ENCODE measurements around the gene CELF2.

CELF2 gene

DNA sequence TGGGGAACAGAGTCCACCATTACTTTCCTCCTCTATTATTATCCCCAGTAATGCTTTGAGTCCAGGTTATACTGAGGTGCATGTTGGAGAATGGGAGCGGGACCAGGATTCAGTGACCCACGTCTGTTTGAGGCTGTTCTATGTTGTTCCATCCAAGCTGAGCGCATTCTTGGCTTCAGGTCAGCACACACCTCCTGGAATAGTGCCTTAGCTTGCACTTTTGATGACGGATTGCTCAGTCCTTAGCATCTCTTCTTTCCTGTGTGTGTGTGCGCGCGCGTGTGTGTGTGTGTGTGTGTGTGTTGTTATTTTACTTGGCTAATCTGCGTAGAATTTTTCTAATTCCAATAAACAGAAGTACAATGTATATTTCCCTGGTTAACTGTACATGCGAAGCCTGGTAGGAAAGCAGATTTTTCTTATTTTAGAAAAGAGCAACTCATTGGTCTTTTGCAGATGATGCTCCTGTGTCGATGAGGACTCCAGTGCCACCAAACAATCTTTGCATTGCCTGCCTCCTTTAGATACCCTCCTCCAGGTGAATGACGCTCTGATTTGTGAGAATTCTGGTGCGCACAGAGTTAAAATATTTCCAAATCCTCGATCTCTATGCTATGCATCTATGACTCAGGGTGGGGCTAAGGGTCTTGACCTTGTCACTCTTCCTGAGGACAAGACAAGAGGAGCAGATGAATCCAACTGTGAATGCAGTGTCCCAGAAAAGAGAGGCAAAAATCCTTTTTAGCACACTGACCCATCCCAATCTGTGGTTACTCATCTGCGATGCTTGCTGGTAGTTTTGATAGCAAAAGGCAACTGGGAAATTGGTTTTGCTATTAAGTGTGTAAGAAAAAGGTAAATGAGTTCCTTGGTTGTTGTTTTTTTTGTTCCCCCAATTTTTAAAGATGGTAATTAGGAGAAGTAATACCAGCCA lies 13.3 kb upstream of the CELF2 start:
- no peak for DNase-seq

DNA sequence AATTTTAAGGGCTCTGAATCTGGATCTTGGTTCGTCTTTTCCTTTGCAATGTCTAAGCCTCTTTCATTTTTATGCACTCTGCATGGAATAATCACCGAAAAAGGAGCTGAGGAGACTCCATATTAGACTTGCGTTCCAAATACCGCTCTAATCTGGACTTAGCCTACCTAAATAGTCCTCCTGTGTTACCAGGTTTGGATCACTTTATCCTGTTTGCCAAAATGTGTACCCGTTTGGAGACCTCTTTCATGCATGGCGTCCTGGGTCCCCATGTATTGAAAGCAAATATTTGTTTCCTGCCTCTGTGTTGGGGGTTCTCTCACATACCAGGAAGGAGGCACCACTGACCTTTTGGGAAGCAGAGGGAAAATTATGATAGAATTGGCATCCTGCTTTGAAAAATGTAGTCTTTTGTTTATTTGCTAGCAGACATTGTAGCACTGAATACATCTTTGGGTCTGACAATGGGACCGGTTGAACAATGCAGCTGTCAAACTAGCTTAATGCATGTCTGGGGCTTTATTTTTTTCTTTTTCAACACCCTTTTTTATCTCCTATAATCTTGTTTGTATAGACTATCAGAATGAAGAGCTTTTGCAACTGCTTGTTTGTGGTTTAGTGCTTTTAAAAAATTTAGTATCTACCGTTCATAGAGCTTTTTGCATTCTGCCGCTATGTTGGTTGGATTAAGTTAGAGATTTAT lies 11.8 kb upstream of the CELF2 start:
- no peak for DNase-seq

DNA sequence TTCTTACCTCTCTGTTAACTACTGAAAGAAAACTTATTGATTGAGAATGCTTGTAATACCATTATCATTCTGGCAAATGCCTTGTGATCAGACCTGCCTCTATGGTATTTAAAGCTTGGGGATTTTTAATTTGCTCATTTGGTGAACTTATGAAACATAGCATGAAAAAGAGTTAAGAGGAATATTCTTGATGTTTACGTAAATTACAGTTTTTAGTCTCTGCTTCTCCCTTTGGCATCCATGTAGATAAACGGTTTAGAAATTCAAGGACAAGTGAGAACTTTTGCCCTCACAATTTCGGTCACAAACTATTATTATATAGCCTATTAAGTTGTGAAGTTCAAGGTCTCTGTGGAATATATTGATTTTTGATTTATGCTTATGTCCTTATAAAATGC lies 11.2 kb upstream of the CELF2 start:
- DNase-seq = no peak

DNA sequence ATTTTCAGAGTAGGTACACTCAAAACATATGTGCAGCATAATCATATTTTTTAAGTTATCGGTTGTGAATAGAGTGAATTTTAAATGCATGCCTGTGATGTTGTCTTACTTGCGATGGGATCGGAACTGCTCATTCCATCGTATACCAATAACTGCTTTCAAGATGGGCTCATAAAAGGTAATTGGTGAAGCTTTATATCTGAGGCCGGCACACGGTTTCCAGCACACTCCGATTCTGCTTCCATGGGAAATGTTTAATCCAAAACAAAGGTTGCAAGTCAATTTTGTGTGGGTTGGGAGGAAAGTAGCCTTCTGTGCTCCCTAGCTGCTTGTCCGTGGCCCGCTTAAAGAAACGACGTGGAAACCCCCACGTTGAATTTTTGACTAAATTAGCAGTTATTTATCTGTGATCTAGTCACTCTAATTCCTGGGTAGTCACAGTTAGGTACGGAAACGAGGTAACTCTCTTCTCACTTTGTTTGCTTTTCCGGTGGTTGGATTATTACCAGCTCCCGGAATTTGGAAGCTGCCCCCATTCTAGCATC lies 10.1 kb upstream of the CELF2 start:
- DNase-seq = no peak

DNA sequence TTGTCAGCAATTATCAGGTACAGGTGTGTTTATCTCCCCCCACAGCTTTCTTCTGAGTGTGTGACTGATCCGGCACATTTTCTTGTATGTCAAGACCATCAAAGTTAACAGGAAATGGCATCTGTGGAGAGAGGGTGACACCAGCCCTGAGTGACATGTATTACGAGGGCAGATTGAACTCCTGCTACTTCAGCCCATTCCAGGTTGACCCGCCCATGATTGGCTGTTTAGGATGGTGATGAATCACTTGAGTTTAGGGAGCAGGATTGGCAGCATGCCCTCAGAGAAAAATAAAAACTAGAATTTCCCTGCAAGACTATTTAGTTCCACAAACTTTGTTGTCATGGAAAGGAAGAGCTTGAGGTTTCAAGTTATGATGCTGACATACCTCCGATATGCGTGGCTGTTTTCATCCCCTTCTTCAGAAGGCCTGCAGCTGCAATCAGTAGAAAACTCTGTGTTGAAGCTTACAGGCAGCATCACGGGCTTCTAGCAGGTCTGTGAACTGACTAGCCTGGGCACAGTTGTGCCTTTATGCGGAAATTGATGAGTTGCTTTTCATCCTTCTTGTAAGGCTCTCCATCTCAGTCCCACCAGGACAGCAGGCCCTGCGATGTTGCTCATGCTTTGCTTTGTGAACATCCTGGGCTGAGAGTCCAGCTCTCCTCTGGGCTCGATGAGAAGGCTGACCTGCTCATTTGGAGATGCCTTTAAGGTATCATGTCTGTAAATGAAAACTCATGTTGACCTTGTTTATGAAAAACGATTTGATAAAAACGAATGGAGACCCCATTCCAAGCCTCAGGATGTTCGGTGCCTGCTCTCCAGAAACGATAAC lies 8.0 kb upstream of the CELF2 start:
- DNase-seq = no peak

DNA sequence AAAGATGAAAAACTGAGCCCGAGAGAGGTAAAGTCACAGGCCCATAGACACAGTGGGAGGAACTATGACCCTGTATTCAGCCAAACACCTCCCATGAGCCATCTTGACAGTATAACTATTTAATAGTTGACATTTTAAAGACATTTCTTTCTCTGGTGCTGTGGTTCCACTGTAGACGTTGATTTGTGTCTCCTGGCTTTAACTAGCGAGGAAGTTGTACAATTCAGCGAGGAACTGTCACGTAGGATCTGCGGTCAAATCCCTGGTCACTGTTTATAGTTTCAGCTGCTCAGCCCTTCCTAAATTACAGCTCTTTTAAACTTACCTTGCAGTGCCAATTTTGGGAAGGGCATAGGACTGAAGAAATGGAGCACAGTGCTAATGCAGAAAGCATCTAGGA lies 7.1 kb upstream of the CELF2 start:
- no peak for DNase-seq

DNA sequence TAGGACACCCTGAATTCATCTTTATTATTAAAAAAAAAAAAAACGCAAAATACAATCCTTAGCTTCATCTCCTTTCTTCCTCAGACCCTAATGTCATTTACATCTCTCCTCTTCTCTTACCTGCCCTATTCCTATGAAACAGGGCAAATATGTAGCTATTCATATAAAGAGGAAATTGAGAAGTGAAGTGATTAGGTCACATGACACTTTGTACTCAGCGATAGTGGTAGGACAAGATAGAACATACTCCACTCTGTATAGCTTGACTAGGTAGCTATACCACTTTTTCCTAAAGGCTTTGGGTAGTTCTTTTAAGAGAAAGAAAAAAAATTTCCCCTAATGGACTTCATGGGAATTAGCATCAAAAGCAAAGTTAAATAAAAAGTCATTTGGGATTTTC lies 6.2 kb upstream of the CELF2 start:
- DNase-seq = no peak

DNA sequence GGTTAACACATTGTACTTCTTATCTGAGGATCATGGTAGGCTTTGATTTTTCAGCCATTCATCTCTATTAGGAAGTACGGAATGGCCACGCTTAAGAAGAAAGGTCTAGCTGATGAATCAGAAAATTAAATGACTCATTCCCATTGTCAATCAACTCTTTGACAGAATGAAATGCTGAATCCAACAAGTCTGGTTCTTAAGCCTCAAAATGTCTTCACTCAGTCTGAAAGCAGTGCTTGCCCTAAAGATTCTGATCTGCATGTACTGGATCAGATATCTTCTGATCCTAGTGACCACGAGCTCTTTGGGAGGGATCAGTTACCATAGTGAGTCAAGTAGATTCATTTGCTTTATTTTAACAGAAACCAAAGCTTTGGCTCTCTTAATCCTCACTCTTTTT lies 5.7 kb upstream of the CELF2 start:
- no peak for DNase-seq

DNA sequence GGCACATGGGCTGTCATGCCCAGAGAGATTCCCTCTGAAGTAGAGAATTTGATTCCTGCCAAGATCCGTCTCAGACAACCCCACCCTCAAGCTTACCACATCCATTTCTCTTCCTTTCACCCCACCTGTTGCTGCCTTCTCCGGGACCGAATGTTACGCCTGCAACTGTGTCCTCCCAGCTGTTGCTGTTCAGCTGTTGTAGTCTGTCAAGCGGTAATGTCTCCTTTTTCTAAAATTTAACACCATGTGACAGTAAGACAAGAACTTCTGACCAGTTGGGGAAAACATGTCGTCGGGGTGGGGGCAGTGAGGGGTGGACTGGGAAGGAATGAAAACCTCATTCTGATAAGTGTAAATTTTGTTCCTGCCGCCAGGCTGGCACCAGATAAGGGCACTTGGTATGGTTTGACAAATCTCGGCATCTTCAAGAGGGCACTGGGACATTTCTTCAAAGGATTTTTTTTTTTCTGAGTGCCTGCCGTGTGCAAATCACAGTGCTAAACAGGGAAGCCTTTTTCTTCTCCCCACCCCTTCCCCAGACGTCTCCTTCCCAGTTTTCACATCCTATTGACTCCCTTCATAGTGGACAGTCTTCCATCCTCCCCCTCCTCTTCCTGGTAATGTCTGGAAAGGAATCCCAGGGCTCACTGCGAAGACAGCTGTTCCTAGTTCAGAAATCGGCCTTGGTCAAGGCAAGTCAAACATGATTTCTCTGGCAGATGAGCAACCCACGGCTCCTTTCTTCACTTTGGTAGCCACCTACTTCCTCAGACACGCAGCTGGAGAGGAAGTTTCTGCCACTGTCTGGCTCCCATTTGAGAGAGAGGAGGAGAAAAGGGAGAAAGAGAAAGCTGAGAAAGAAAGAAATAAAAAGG lies 5.0 kb upstream of the CELF2 start:
- no peak for DNase-seq

DNA sequence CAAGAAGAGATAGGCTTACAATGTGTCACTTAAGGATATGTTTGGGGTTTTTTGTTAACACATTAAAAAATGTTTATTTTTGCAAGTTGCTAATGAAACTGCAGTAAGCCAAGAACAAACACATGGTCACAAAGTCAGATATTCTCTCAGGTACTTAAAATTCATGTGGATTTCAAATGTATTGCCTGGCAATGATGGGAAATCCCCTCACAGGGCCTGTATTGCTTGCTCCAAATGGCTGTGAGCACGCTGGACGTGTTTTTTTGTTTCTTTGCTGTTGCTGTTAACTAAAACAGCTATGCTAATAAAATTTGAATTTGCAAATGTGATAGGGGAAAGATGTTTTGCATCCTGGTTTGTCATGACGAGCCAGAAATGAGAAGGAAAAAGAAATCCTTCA lies 3.8 kb upstream of the CELF2 start:
- no peak for DNase-seq

DNA sequence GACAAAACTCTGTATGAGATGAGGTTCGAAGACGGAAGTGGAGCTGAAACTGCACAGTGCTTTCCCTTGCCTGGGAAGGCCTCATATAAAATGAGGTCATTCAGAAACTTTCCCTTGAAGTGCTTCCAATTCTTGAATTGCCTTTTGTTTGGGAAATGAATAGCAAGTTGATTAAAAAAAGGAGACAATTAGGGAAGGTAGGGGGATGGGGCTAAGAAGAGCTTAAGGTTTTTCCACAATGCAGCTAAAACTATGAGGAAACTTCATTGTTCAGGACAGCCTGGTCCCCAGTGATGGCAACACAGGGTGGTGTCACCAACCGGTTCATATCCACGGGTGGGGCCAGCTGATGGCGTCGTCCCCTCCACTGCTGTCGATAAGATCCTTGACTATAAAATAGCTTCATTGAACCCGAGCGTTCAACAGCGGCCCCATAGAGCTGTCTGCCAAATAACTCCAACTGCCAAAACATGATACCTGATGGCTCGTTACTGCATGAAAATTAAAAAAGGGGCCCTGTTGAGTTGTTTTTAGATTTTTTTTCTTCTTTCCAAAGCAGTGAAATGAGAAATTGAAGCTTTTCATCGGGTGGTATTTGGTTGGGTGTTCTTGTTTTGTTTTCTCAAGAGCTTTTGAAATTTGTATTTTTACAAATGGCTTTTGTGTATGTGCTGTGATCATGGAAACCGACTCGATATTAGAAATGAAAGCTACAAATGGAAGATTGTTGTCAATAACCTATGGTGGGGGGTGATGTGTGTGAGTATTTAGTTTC lies 2.8 kb upstream of the CELF2 start:
- DNase-seq = no peak

DNA sequence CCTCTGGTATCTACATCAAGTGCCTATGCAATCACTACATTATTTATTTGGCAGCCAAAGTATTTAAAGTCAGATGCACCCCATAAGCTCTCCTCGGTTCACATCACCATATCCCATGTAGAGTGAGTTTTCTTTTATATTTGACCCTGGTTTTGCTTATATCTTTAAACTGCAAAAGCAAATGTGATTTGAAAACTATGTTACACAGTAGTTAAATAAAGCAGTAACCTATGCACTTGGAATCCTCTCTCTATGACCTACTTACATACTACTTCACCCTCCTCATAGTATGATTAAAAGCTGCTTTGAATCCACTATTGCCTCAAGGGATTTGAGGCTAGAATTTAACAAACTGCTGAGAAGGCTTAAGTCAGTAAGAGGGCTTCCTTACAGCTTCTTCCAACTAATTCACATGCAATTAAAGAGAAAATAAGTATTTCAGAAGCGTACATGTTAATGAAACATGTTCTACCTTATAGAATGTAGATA lies 2.2 kb upstream of the CELF2 start:
- DNase-seq = no peak

DNA sequence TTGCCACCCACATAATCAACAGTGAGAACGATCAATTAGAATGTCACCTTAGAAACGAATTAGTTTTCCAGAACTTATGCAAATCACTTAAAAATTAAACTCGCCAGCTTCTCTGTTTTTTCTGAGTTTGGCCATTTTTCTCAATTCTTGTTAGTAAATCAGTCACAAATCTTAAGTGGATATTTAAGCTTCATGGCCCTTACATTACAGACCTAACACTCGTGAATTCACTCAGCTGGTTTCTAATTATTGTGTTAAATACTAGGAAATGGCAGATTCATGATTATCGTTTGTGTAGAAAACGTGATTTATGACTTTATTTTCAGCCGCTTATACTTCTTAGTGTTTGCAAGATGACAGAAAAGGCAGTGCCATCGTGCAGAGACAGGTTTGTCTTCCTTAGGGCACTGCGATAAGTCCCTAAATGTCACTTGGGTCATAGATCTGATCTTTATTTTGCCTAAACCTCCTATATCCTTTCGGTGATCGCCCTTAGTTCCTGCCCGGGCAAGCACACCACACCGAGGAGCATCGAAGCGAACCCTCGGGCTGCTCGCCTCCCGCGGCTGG lies 587 bp upstream of the CELF2 start:
- no peak for DNase-seq

DNA sequence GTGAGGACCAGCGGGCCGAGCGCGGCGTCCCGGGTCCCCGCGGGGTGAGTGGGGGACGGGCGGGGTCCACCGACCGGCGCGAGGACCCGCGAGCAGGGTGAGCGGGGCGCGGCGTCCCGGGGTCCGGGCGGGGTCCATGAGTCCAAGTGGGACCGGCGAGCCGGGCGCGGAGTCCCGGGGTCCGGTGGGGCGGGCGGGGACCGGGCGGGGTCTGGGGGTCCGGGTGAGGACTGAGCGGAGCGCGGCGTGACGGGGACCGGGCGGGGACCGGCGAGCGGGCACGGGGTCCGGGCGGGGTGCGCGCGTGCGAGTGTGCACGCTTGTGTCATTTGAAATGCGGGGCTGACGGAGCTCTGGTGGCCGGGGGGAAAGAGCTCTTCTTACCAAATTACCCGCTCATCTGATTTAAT lies 765 bp downstream of the CELF2 start:
- peak in 1 of 2 donors; percentile 47 for DNase-seq

DNA sequence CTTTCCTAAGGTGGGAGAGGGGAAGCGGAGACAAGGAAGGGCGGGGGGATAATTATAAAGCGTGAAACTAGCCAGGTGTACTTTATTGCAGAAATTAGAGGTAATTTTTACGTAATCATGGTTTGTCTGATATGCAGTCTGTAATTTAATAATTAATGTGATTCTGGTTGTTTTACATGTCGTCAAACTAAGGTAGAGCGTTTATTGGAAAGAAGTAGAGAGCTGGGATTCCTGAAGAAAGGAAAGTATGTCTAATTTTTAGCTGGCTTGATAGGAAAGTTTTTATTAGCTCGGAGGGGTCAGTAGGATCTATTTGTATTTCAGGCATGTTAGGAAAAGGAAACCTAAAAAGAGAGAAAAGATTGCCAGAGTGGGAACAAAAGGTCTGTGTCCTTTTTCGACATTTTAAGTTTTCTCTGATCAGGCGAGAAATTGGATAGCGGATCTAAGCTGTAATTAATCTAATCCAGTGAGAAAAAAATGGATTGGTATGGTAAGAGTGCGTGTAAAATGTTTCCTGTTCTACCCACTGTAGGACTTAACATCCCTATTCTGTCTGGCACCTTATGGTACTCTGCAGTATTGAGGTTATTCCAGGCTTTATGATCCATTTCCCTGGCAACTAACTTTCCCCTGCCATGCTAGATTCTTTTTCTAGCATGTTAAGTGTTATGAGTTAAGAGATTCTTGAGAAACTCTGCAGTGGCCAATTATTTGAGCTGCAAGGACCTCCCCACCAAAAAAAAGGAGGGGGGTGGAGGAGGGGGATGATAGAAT lies 1.4 kb downstream of the CELF2 start:
- no peak for DNase-seq

DNA sequence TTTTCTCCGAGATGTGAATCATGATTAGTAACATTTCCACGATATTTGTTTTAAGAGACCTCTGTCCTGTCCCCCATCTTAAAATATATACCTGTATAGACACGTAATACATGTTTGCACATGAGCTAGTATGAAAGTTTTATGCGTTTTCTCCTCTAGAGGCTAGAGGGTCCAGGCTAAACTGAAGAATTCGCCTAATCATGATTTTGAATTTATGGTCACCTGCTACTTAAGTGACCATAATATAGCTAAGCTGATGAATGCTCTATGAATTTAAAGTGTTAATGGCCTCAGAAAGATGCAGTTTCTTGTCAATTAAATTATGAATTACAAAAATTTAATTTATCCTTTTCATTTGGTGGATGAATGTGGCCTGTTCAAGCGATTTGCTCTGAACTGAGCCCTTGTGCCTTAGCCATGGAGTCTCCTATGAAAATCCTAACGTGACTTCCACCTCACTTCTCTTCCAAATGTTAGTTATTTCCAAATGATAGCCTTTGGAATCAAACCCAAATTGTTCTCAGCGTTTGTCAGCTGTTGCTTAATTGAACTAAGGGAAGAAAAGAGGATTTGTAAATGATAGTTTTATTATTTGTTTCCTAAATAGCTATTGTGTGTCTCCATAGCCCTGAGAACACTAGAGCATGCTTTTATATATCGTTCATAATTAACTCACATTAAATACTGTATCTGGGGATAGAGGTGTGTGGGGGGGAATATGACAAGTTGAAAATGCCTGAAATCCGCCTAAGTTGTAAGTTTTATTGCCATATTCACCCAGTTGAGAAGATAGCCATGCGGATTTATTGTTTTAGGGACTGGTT lies 2.3 kb downstream of the CELF2 start:
- DNase-seq = no peak

DNA sequence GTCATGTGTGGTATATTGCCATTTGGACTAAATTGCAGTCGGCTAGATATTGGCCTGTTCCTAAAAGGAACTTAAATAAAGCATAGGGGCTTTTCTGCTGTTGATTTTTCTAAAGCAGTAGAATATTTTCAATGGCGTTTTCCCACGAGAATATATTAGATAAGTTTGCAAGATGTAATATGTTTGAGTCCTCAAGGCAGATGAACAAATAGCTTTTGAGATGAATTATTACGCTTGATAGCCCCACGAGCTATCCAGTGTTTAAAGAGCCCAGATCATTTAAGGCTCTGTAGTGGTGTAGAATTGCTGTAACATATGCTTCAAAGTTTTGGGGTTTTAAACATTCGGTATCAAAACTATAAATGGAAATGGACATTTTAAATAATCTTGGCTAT lies 2.9 kb downstream of the CELF2 start:
- DNase-seq = no peak

DNA sequence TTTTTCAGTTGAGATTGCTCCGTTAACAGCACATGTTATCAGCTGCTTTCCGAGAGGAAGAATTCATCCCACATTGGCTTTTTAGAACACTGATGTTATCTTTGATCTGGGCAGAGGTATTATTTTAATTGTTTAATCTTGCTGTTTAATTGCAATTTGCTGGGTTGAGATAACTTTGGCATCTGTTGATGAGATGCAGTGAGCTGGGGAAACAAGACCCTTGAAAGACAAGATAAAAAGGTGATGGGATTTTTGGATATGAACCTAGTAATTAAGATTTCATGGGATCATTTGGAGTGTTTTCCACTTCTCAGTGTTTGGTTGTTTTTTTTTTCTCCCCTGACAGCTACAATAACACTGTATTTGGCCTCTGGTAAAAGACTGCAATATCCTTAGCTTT lies 4.5 kb downstream of the CELF2 start:
- no peak for DNase-seq
